ENCODE measurements around the gene HLA-DQB2.

- TF ChIP-seq POLR2A (IDR thresholded peaks at IDR 0.05) = no peak
- TF ChIP-seq POLR2AphosphoS5 (IDR thresholded peaks at IDR 0.05) = no peak
Observed at GRCh38 chr6:32799740-32800139, 36.4 kb upstream of the HLA-DQB2 start.
